Sigmoid colon (tissue), 7 donors: Measurements from ENCODE around the gene ATG14. TPM values are rescaled to one million over a fixed set of nuclear protein-coding genes. Genes with fewer than 3 reads are reported as not detected.

ENCODE experiments used
- DNase-seq: peaks from one replicate; pipeline ENCODE4 v3.0.0-alpha.2; 2019
- H3K27ac ChIP-seq, 4 donors: fragments of 200-600 bp; sonication (generic); one replicate each; pipeline ENCODE4 v1.5.1; 2016 to 2019; ENCODE audit warnings: mild to moderate bottlenecking in 1 of 4
- H3K27me3 ChIP-seq, 3 donors: fragments of 200-600 bp; sonication (generic); one replicate each; pipeline ENCODE4 v1.5.1; 2019; ENCODE audit warnings: mild to moderate bottlenecking in 1 of 3
- H3K36me3 ChIP-seq, 4 donors: fragments of 200-600 bp; sonication (generic); one replicate each; pipeline ENCODE4 v1.5.1; 2016 to 2019
- H3K4me1 ChIP-seq, 4 donors: fragments of 200-600 bp; sonication (generic); one replicate each; pipeline ENCODE4 v1.5.1; 2017 to 2019
- H3K4me3 ChIP-seq, 4 donors: fragments of 200-600 bp; sonication (generic); one replicate each; pipeline ENCODE4 v1.5.1; 2017 to 2019; ENCODE audit warnings: mild to moderate bottlenecking in 2 of 4, moderate library complexity in 1 of 4
- H3K9me3 ChIP-seq, 4 donors: fragments of 200-600 bp in 3 of 4; sonication (generic) in 3 of 4; one replicate each; pipeline versions ENCODE4 v1.5.1 to v1.6.1; 2013 to 2019
- CTCF ChIP-seq, 4 experiments: fragments of 450-650 bp in 3 of 4; fragments of 200-600 bp in 1 of 4; IDR thresholded peaks; one replicate each; pipeline ENCODE4 v1.5.1; 2016 to 2019; ENCODE audit warnings: antibody characterized with exemption in 4 of 4, mild to moderate bottlenecking in 3 of 4, moderate library complexity in 2 of 4
- EP300 ChIP-seq, 4 donors: sonication (generic); formaldehyde crosslinking; IDR thresholded peaks; one replicate each; pipeline ENCODE4 v1.6.1; 2017; ENCODE audit warnings: antibody characterized with exemption in 4 of 4
- POLR2A ChIP-seq, 2 donors: fragments of 450-650 bp; IDR thresholded peaks; one replicate each; pipeline ENCODE4 v1.6.1; 2016; ENCODE audit warnings: antibody characterized with exemption in 2 of 2, mild to moderate bottlenecking in 2 of 2, moderate library complexity in 2 of 2
- POLR2AphosphoS5 ChIP-seq, 4 donors: sonication (generic); formaldehyde crosslinking; IDR thresholded peaks; one replicate each; pipeline ENCODE4 v1.6.1; 2017; ENCODE audit warnings: antibody characterized with exemption in 4 of 4
- WGBS, 2 donors: extraction: QIAGEN DNeasy Blood & Tissue Kit; methylation state at CpG; one replicate each; pipeline ENCODE4 v1.1.7; 2013; 5-methylcytosine and 5-hydroxymethylcytosine counted together
- intact Hi-C: fragments of 100-400 bp; cut with DNase I; formaldehyde crosslinking; loops from one replicate; pipeline ENCODE4 v1.15.1; 2023
- polyA plus RNA-seq, 3 donors: library from polyadenylated mRNA; stranded (reverse); fragments of 200-250 nt; gene quantifications; one replicate each; pipeline ENCODE4 v1.2.3, GENCODE V29; 2013
- small RNA-seq, 3 donors: library from RNA; depleted of rRNA; stranded (forward); fragments of <200 nt; gene quantifications; one replicate each; pipeline ENCODE3, GENCODE V24; 2016
- total RNA-seq, 4 donors: library from RNA; depleted of rRNA; stranded (reverse); fragments of >200 nt; gene quantifications; one replicate each; pipeline ENCODE4 v1.1.0, GENCODE V29; 2016
- donor health status: healthy with polysubstance abuse.
- donor health status: Bipolar disorder and iron deficiency.
- donor health status: healthy.

ATG14 gene
- total and polyA plus RNA-seq, 7 donors: 3.6 to 22.2 (median 17.1) TPM

- H3K4me3 ChIP-seq: no peak overlapping the region
- intact Hi-C loops: no loop called here
- peaks cover 0 to 13% (median 0%) of the 10 kb centered on the region in 4 donors for H3K36me3 ChIP-seq
- peaks cover 0 to 2% (median under 1%) of the 10 kb centered on the region in 4 donors for H3K9me3 ChIP-seq
- no peak for DNase-seq
- TF ChIP-seq POLR2A (IDR thresholded peaks at IDR 0.05): no peak
- no peak for TF ChIP-seq POLR2AphosphoS5 (IDR thresholded peaks at IDR 0.05)
- TF ChIP-seq CTCF (IDR thresholded peaks at IDR 0.05): no peak
- TF ChIP-seq EP300 (IDR thresholded peaks at IDR 0.05): no peak
- H3K27ac ChIP-seq: no peak overlapping the region
- no peaks in the 10 kb centered on the region for H3K4me1 ChIP-seq
- no peaks in the 10 kb centered on the region for H3K27me3 ChIP-seq
- WGBS, 2 donors: 18 to 59% methylated on average over 3 of the region's 3 CpGs
These were observed 93.9 kb downstream of the ATG14 start for GRCh38 chr14:55317542-55318306.

DNA sequence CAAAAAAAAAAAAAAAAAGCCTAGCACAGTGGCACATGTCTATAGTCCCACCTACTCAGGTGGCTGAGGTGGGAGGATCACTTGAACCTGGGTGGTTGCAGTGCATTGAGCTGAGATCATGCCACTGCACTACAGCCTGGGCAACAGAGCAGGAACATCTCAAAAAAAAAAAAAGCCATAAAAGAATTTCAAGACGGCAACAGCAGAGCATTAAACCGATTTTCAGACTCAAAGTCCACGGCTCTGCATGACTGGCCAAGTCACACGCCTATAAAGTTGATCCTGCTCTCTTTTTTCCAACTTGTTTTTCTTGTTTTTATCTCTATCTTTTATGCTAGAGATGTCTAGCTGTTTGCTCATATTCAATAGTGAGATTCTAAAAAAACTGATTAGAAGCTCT lies 95.1 kb downstream of the ATG14 start:
- WGBS, 2 donors: 15 to 71% methylated on average over 4 of the region's 4 CpGs
- TF ChIP-seq EP300 (IDR thresholded peaks at IDR 0.05): no peak
- no peak for TF ChIP-seq CTCF (IDR thresholded peaks at IDR 0.05)
- TF ChIP-seq POLR2A (IDR thresholded peaks at IDR 0.05): no peak
- no peak for TF ChIP-seq POLR2AphosphoS5 (IDR thresholded peaks at IDR 0.05)
- H3K4me3 ChIP-seq: no peak overlapping the region
- intact Hi-C loops: no loop called here
- H3K27ac ChIP-seq: no peak overlapping the region
- H3K4me1 ChIP-seq: no peaks in the 10 kb centered on the region
- DNase-seq: no peak
- peaks cover 0 to 5% (median 2%) of the 10 kb centered on the region in 4 donors for H3K9me3 ChIP-seq
- peaks cover 0 to 13% (median 0%) of the 10 kb centered on the region in 4 donors for H3K36me3 ChIP-seq
- no peaks in the 10 kb centered on the region for H3K27me3 ChIP-seq

Small RNA genes lying within 50 kb of the gene (small RNA-seq; reads per million reads assigned to genes)
- gene AL356801.1: 0 reads per million in 3 donors

Other genes with a start within 250 kb of the ATG14 start
- gene DLGAP5, start 220.2 kb downstream of the ATG14 start, total RNA-seq: under 1 TPM in 3 of 4 donors, not detected in 1; 0.16 to 0.71 (median 0.41) TPM
- gene DLGAP5, start 220.2 kb downstream of the ATG14 start, polyA plus RNA-seq: 10 to 100 TPM in 1 of 3 donors, 1 to 10 TPM in 2; 1.2 to 11.0 (median 3.0) TPM
- 10 to 100 TPM; 15.3 to 18.6 (median 17.5) TPM for gene FBXO34, start 140.4 kb downstream of the ATG14 start, total RNA-seq
- 10 to 100 TPM; 21.9 to 36.0 (median 35.1) TPM for gene FBXO34, start 140.4 kb downstream of the ATG14 start, polyA plus RNA-seq
- gene TBPL2, start 28.8 kb upstream of the ATG14 start, total RNA-seq: not detected
- not detected for gene TBPL2, start 28.8 kb upstream of the ATG14 start, polyA plus RNA-seq
- 100 to 1,000 TPM; 120 to 174 (median 150) TPM for gene KTN1, start 168.4 kb upstream of the ATG14 start, total RNA-seq
- gene KTN1, start 168.4 kb upstream of the ATG14 start, polyA plus RNA-seq: 100 to 1,000 TPM in 1 of 3 donors, 10 to 100 TPM in 2; 67.3 to 106 (median 89.5) TPM